B cell (primary cell): ENCODE data around the gene ELMOD2. TPM values are rescaled to one million over a fixed set of nuclear protein-coding genes. Genes with fewer than 3 reads are reported as not detected.

ENCODE experiments used
- ATAC-seq: fragments of 200-7000 bp; cut with Tn5 transposase; one replicate; pipeline ENCODE4 v1.10.0; 2021; ENCODE audit warnings: low read depth, mild to moderate bottlenecking, moderate number of reproducible peaks, moderate library complexity
- CTCF ChIA-PET: fragments of 350-600 bp; sonication (Branson Sonifier 250); formaldehyde crosslinking; loops from one replicate; lab custom pipeline; 2021; ENCODE audit warnings: antibody characterized with exemption, inconsistent platforms; lab: Charles Lee
- POLR2A ChIA-PET: fragments of 350-600 bp; sonication (Branson Sonifier 250); formaldehyde crosslinking; loops from one replicate; lab custom pipeline; 2021; ENCODE audit warnings: antibody characterized with exemption; lab: Charles Lee
- DNase-seq: peaks from one replicate; pipeline ENCODE4 v3.0.0; 2013
- H2AFZ ChIP-seq: 2 replicates; pipeline ENCODE4 v1.6.1; 2012; ENCODE audit warnings: mild to moderate bottlenecking, low read depth, low read length; ENCODE audit not compliant: insufficient read depth, poor library complexity, severe bottlenecking
- H3K27ac ChIP-seq, 2 donors: 1 replicate in 1 of 2; 2 replicates in 1 of 2; pipeline ENCODE4 v1.5.1; 2012 to 2013; ENCODE audit warnings: low read length in 2 of 2, mild to moderate bottlenecking in 2 of 2, moderate library complexity in 1 of 2
- H3K27me3 ChIP-seq, 4 experiments: fragments of 200-600 bp in 1 of 4; sonication (generic) in 1 of 4; replicated peaks in 1 of 4; 1 replicate in 2 of 4; 2 replicates in 2 of 4; pipeline versions ENCODE4 v1.6.1 to v1.7.0; 2013 to 2016; ENCODE audit warnings: low read length in 3 of 4, mild to moderate bottlenecking in 2 of 4, mixed read lengths in 1 of 4, moderate library complexity in 1 of 4; ENCODE audit not compliant: insufficient read depth in 4 of 4, control insufficient read depth in 3 of 4; ENCODE audit errors: control extremely low read depth in 1 of 4
- H3K36me3 ChIP-seq, 2 experiments: replicated peaks in 1 of 2; 1 replicate in 1 of 2; 2 replicates in 1 of 2; pipeline versions ENCODE4 v1.6.1 to v1.7.1; 2013; ENCODE audit warnings: low read length in 1 of 2; ENCODE audit not compliant: insufficient read depth in 2 of 2, control insufficient read depth in 1 of 2; ENCODE audit errors: control extremely low read depth in 1 of 2, extremely low read depth in 1 of 2
- H3K4me1 ChIP-seq, 2 donors: fragments of 200-600 bp in 1 of 2; sonication (generic) in 1 of 2; 1 replicate in 1 of 2; 2 replicates in 1 of 2; pipeline versions ENCODE4 v1.5.1 to v1.6.1; 2013 to 2017; ENCODE audit warnings: low read length in 2 of 2; ENCODE audit not compliant: control insufficient read depth in 2 of 2, insufficient read depth in 2 of 2
- H3K4me2 ChIP-seq: replicated peaks from 2 replicates; pipeline ENCODE3; 2012; ENCODE audit warnings: mild to moderate bottlenecking, low read depth, low read length; ENCODE audit not compliant: poor library complexity, severe bottlenecking
- H3K4me3 ChIP-seq, 5 experiments: fragments of 200-600 bp in 1 of 5; sonication (generic) in 1 of 5; 1 replicate in 3 of 5; 2 replicates in 2 of 5; pipeline versions ENCODE4 v1.5.1 to v1.7.0; 2011 to 2016; ENCODE audit warnings: low read length in 4 of 5, mild to moderate bottlenecking in 4 of 5, low read depth in 2 of 5, control low read depth in 1 of 5, moderate library complexity in 1 of 5; ENCODE audit not compliant: insufficient read depth in 1 of 5; ENCODE audit errors: control extremely low read depth in 1 of 5, extremely low read depth in 1 of 5
- H3K79me2 ChIP-seq: fragments of 200-600 bp; sonication (generic); one replicate; pipeline ENCODE4 v1.6.0; 2016; ENCODE audit warnings: low read length; ENCODE audit not compliant: control insufficient read depth, insufficient read depth
- H3K9ac ChIP-seq: fragments of 200-600 bp; sonication (generic); 2 replicates; pipeline ENCODE4 v1.6.1; 2017; ENCODE audit warnings: mild to moderate bottlenecking, low read length, moderate library complexity
- H3K9me3 ChIP-seq, 3 donors: one replicate each; pipeline versions ENCODE4 v1.6.1 to v1.7.1; 2013; ENCODE audit warnings: low read length in 2 of 3; ENCODE audit not compliant: control insufficient read depth in 2 of 3, insufficient read depth in 1 of 3; ENCODE audit errors: control extremely low read depth in 1 of 3
- H4K20me1 ChIP-seq: 2 replicates; pipeline ENCODE4 v1.6.0; 2012; ENCODE audit warnings: mild to moderate bottlenecking, low read length; ENCODE audit not compliant: insufficient read depth, control insufficient read depth, poor library complexity, severe bottlenecking
- H3K27ac Mint-ChIP-seq: one replicate; pipeline ENCODE4 v1.8.0; 2021; ENCODE audit warnings: mixed read lengths
- H3K27me3 Mint-ChIP-seq: one replicate; pipeline ENCODE4 v1.8.0; 2021; ENCODE audit warnings: mixed read lengths
- H3K4me1 Mint-ChIP-seq: one replicate; pipeline ENCODE4 v1.8.0; 2021; ENCODE audit warnings: mixed read lengths
- H3K4me3 Mint-ChIP-seq: one replicate; pipeline ENCODE4 v1.8.0; 2021; ENCODE audit warnings: mixed read lengths
- H3K9me3 Mint-ChIP-seq: one replicate; pipeline ENCODE4 v1.8.0; 2022; ENCODE audit warnings: mixed read lengths; ENCODE audit not compliant: insufficient read depth
- CTCF ChIP-seq: fragments of 200-600 bp; IDR thresholded peaks from one replicate; pipeline ENCODE4 v1.8.0; 2022; ENCODE audit warnings: antibody characterized with exemption, mild to moderate bottlenecking
- EZH2 ChIP-seq: IDR thresholded peaks from 2 replicates; pipeline ENCODE4 v1.6.1; 2012; ENCODE audit warnings: borderline replicate concordance, low read depth, mild to moderate bottlenecking, moderate library complexity, low read length; ENCODE audit not compliant: insufficient read depth, poor library complexity, severe bottlenecking
- WGBS: methylation state at CpG from one replicate; pipeline ENCODE4 v1.1.5; 2013; ENCODE audit warnings: missing lambda C conversion rate; ENCODE audit not compliant: insufficient coverage; 5-methylcytosine and 5-hydroxymethylcytosine counted together
- intact Hi-C: fragments of 100-400 bp; cut with micrococcal nuclease; formaldehyde crosslinking; loops from one replicate; pipeline ENCODE4 v1.10.0; 2022
- polyA plus RNA-seq: library from polyadenylated mRNA; depleted of rRNA; stranded (reverse); fragments of >200 nt; gene quantifications from 2 replicates; pipeline ENCODE4 v1.2.3, GENCODE V29; 2012
- small RNA-seq: library from RNA; depleted of rRNA; stranded (forward); fragments of <200 nt; gene quantifications from one replicate; pipeline ENCODE3, GENCODE V24; 2012; ENCODE audit warnings: low replicate concordance, low read depth; ENCODE audit not compliant: insufficient read length
- total RNA-seq, 2 donors: library from RNA; stranded (reverse); fragments of 120-200 nt in 1 of 2; gene quantifications; 1 replicate in 1 of 2; 2 replicates in 1 of 2; pipeline versions ENCODE4 v1.2.3 to v1.2.4, GENCODE V29; 2013 to 2022

The ELMOD2 gene
- total and polyA plus RNA-seq, 2 donors (not counting 1 experiment from before 2014, with no cell fraction given), result 2.2 to 25.3 TPM

- Mint-ChIP-seq H3K27me3 (peaks cover 39% of the 10 kb centered on the region), H3K27ac (no peak overlapping the region), H3K9me3 (no peaks in the 10 kb centered on the region), H3K4me3 (no peak overlapping the region), H3K4me1 (no peaks in the 10 kb centered on the region)
- intact Hi-C loops, result no loop called here
- ATAC-seq (no peak), DNase-seq (no peak)
- no peak overlapping the region for H3K27ac ChIP-seq
- H3K4me3 ChIP-seq, result no peak overlapping the region
- peaks cover 0 to 3% (median 0%) of the 10 kb centered on the region in 4 experiments for H3K27me3 ChIP-seq
- no peak overlapping the region for H2AFZ ChIP-seq
- no peaks in the 10 kb centered on the region for H3K4me1 ChIP-seq
- no peak for TF ChIP-seq EZH2
- TF ChIP-seq CTCF, result no peak
- no peak overlapping the region for H3K9ac ChIP-seq
- H4K20me1 ChIP-seq, result no peaks in the 10 kb centered on the region
- ChIA-PET POLR2A (no interaction called here), CTCF (interaction anchor here (0.8 to 1.3 kb wide), 2 partner anchors 9 to 15 kb away, joined by 3 read pairs; no protein-coding TSS in a partner anchor)
- no peaks in the 10 kb centered on the region for H3K36me3 ChIP-seq
- no peak overlapping the region for H3K4me2 ChIP-seq
- no peaks in the 10 kb centered on the region for H3K9me3 ChIP-seq
- 100% methylated on average over 2 of the region's 2 CpGs for WGBS
- H3K79me2 ChIP-seq, result no peaks in the 10 kb centered on the region
These were observed 79.3 kb downstream of the ELMOD2 start for GRCh38 chr4:140603286-140603685.

Small RNAs within 50 kb of the gene (small RNA-seq; reads per million reads assigned to genes)
- gene AC108019.1 (not detected), gene RN7SL152P (not detected)

Other genes starting within 250 kb of the ELMOD2 start
- 18.4 and 19.2 TPM in 2 replicates for gene SCOC, start 150.5 kb upstream of the ELMOD2 start, total RNA-seq
- gene SCOC, start 150.5 kb upstream of the ELMOD2 start, polyA plus RNA-seq, result 4.6 and 7.3 TPM in 2 replicates
- 0.15 TPM in 1 of 2 replicates, not detected in the other for gene CLGN, start 96.5 kb upstream of the ELMOD2 start, total RNA-seq
- 0.09 TPM in 1 of 2 replicates, not detected in the other for gene CLGN, start 96.5 kb upstream of the ELMOD2 start, polyA plus RNA-seq
- not detected in 2 replicates for gene MGAT4D, start 25.9 kb upstream of the ELMOD2 start, total RNA-seq
- not detected in 2 replicates for gene MGAT4D, start 25.9 kb upstream of the ELMOD2 start, polyA plus RNA-seq
- gene UCP1, start 44.8 kb downstream of the ELMOD2 start, total RNA-seq, result not detected in 2 replicates
- not detected in 2 replicates for gene UCP1, start 44.8 kb downstream of the ELMOD2 start, polyA plus RNA-seq
- gene TBC1D9, start 232.2 kb downstream of the ELMOD2 start, total RNA-seq, result 235 and 252 TPM in 2 replicates
- 48.5 and 48.9 TPM in 2 replicates for gene TBC1D9, start 232.2 kb downstream of the ELMOD2 start, polyA plus RNA-seq